Measurements from ENCODE around the gene ADD2.
"Not testable (repeated sequence)": the region's sequence is repeated elsewhere in the genome, so short reads cannot be mapped to it uniquely, and the experiment has no call there.

DNA sequence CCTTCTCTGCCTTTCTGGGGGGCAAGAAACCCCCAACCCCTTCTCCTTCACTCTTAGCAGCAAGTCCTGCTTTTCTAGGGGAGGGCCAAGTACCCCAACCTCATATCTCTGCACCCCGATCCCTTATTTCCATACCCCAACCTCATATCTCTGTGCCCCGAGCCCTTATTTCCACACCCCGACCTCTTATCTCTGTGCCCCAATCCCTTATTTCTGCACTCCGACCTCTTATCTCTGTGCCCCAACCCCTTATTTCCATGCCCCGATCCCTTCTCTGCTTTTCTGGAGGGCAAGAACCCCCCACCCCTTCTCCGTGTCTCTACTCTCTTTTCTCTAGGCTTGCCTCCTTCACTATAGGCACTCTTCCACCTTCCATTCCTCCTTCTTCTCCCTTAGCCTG, 146.5 kb downstream of the ADD2 start:
- TF ChIP-seq, protein P1, sequence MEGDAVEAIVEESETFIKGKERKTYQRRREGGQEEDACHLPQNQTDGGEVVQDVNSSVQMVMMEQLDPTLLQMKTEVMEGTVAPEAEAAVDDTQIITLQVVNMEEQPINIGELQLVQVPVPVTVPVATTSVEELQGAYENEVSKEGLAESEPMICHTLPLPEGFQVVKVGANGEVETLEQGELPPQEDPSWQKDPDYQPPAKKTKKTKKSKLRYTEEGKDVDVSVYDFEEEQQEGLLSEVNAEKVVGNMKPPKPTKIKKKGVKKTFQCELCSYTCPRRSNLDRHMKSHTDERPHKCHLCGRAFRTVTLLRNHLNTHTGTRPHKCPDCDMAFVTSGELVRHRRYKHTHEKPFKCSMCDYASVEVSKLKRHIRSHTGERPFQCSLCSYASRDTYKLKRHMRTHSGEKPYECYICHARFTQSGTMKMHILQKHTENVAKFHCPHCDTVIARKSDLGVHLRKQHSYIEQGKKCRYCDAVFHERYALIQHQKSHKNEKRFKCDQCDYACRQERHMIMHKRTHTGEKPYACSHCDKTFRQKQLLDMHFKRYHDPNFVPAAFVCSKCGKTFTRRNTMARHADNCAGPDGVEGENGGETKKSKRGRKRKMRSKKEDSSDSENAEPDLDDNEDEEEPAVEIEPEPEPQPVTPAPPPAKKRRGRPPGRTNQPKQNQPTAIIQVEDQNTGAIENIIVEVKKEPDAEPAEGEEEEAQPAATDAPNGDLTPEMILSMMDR (IDR thresholded peaks at IDR 0.05; ENCODE audit: insufficient read depth, low read depth, low read length): not testable (repeated sequence)
- TF ChIP-seq EZH2 (IDR thresholded peaks at IDR 0.05; ENCODE audit: insufficient read depth, low read length): not testable (repeated sequence)
